PC-9 (cell line): ENCODE measurements around the gene BORCS5. TPM values are rescaled to one million over a fixed set of nuclear protein-coding genes. Genes with fewer than 3 reads are reported as not detected.

Experiments
- BruUV-seq: library from RNA; stranded (reverse); fragments of 400-500 nt; replicated peaks from 2 replicates; lab custom pipeline; 2021; lab: Mats Ljungman, UMichigan
- CTCF ChIA-PET: fragments of 300-600 bp; sonication (Branson Sonifier 250); formaldehyde crosslinking; loops from one replicate; lab custom pipeline; 2022; ENCODE audit warnings: antibody characterized with exemption; lab: Charles Lee
- POLR2A ChIA-PET: fragments of 300-600 bp; sonication (Branson Sonifier 250); formaldehyde crosslinking; loops from one replicate; lab custom pipeline; 2022; ENCODE audit warnings: antibody characterized with exemption; ENCODE audit not compliant: unreplicated experiment; lab: Charles Lee
- DNase-seq, 2 experiments: peaks; one replicate each; pipeline versions ENCODE4 v3.0.0 to v3.0.0-alpha.2; 2015 to 2022; ENCODE audit warnings: mixed read lengths in 1 of 2
- H2AFZ ChIP-seq: fragments of 200-600 bp; sonication (generic); 2 replicates; pipeline ENCODE4 v1.8.1; 2017; ENCODE audit warnings: antibody characterized with exemption
- H3F3A ChIP-seq: fragments of 200-600 bp; sonication (generic); 2 replicates; pipeline ENCODE4 v1.8.1; 2017; ENCODE audit warnings: antibody characterized with exemption, mild to moderate bottlenecking, low read depth; ENCODE audit not compliant: insufficient read depth
- H3K27ac ChIP-seq: fragments of 200-600 bp; sonication (generic); 2 replicates; pipeline ENCODE4 v1.6.1; 2016; ENCODE audit warnings: mixed run types
- H3K27me3 ChIP-seq: fragments of 200-600 bp; sonication (generic); 2 replicates; pipeline ENCODE4 v1.6.1; 2016; ENCODE audit warnings: low read depth, mixed run types; ENCODE audit not compliant: insufficient read depth
- H3K36me3 ChIP-seq: fragments of 200-600 bp; sonication (generic); 2 replicates; pipeline ENCODE4 v1.6.1; 2016; ENCODE audit warnings: low read depth, mixed run types
- H3K4me1 ChIP-seq: fragments of 200-600 bp; sonication (generic); replicated peaks from 2 replicates; pipeline ENCODE4 v1.6.1; 2016; ENCODE audit warnings: mixed run types; ENCODE audit not compliant: insufficient read depth
- H3K4me2 ChIP-seq: fragments of 200-600 bp; sonication (generic); 2 replicates; pipeline ENCODE4 v1.6.1; 2017; ENCODE audit warnings: mixed run types
- H3K4me3 ChIP-seq: fragments of 200-600 bp; sonication (generic); 2 replicates; pipeline ENCODE4 v1.6.1; 2016; ENCODE audit warnings: mixed run types
- H3K79me2 ChIP-seq: fragments of 200-600 bp; sonication (generic); 2 replicates; pipeline ENCODE4 v1.6.1; 2017; ENCODE audit warnings: low read depth, mixed run types
- H3K9me2 ChIP-seq: fragments of 200-600 bp; sonication (generic); 2 replicates; pipeline ENCODE4 v1.8.1; 2017; ENCODE audit warnings: mild to moderate bottlenecking; ENCODE audit not compliant: insufficient read depth
- H3K9me3 ChIP-seq: fragments of 200-600 bp; sonication (generic); 2 replicates; pipeline ENCODE4 v1.8.1; 2016; ENCODE audit warnings: low read depth; ENCODE audit not compliant: insufficient read depth
- H4K20me1 ChIP-seq: fragments of 200-600 bp; sonication (generic); 2 replicates; pipeline ENCODE4 v1.8.1; 2017; ENCODE audit not compliant: insufficient read depth
- EZH2 ChIP-seq: fragments of 200-600 bp; sonication (generic); IDR thresholded peaks from 2 replicates; pipeline ENCODE4 v1.8.0; 2017; ENCODE audit warnings: antibody characterized with exemption, low read depth
- intact Hi-C: fragments of 100-400 bp; cut with micrococcal nuclease; formaldehyde crosslinking; loops from one replicate; pipeline ENCODE4 v1.10.0; 2022; ENCODE audit not compliant: unreplicated experiment
- total RNA-seq: library from RNA; stranded (reverse); gene quantifications from 2 replicates; pipeline ENCODE4 v1.2.3, GENCODE V29; 2021
- TF ChIP-seq, protein P1 (sequence below): fragments of 200-600 bp; sonication (generic); conservative IDR thresholded peaks from 2 replicates; pipeline ENCODE4 v1.6.1; 2017; ENCODE audit warnings: mixed run types, antibody characterized with exemption, mild to moderate bottlenecking, moderate library complexity

The BORCS5 gene
- total RNA-seq, 1 experiment from 2014 or later, result 19.7 TPM

GRCh38 chr12:12442548-12443071, 85.7 kb downstream of the BORCS5 start:
- DNase-seq, result no peak
- Histone ChIP-seq H3K27ac (no peak overlapping the region), H4K20me1 (no peaks in the 10 kb centered on the region), H3K9me3 (no peaks in the 10 kb centered on the region), H3K27me3 (no peaks in the 10 kb centered on the region), H3K79me2 (no peaks in the 10 kb centered on the region), H3K4me3 (no peak overlapping the region), H3K4me2 (no peak overlapping the region), H3K36me3 (no peaks in the 10 kb centered on the region), H3K4me1 (0 out of 2 replicates have a peak, but pooled peaks cover 9% of the 10 kb centered on the region), H2AFZ (no peak overlapping the region), H3F3A (no peaks in the 10 kb centered on the region), H3K9me2 (no peaks in the 10 kb centered on the region)
- POLR2A ChIA-PET, result no interaction called here
- TF ChIP-seq EZH2, result no peak
- TF ChIP-seq, protein P1, sequence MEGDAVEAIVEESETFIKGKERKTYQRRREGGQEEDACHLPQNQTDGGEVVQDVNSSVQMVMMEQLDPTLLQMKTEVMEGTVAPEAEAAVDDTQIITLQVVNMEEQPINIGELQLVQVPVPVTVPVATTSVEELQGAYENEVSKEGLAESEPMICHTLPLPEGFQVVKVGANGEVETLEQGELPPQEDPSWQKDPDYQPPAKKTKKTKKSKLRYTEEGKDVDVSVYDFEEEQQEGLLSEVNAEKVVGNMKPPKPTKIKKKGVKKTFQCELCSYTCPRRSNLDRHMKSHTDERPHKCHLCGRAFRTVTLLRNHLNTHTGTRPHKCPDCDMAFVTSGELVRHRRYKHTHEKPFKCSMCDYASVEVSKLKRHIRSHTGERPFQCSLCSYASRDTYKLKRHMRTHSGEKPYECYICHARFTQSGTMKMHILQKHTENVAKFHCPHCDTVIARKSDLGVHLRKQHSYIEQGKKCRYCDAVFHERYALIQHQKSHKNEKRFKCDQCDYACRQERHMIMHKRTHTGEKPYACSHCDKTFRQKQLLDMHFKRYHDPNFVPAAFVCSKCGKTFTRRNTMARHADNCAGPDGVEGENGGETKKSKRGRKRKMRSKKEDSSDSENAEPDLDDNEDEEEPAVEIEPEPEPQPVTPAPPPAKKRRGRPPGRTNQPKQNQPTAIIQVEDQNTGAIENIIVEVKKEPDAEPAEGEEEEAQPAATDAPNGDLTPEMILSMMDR, result no peak
- CTCF ChIA-PET, result no interaction called here
- intact Hi-C loops, result no loop called here
- BruUV-seq, result no TSS peak

- H3K36me3 ChIP-seq, result no peaks in the 10 kb centered on the region
- ChIA-PET CTCF (interaction anchor here (0.6 kb wide), 1 partner anchor 113 kb away, joined by 7 read pairs; no protein-coding TSS in a partner anchor), POLR2A (no interaction called here)
- BruUV-seq, result no TSS peak
- H3K9me3 ChIP-seq, result no peaks in the 10 kb centered on the region
- TF ChIP-seq, protein P1, result no peak
- no peaks in the 10 kb centered on the region for H3K9me2 ChIP-seq
- no peak overlapping the region for H3K4me2 ChIP-seq
- no peaks in the 10 kb centered on the region for H3K79me2 ChIP-seq
- H3K4me1 ChIP-seq, result 0 out of 2 replicates have a peak, but pooled peaks cover 9% of the 10 kb centered on the region
- intact Hi-C loops, result no loop called here
- no peak overlapping the region for H3K27ac ChIP-seq
- H3F3A ChIP-seq, result no peaks in the 10 kb centered on the region
- no peaks in the 10 kb centered on the region for H3K27me3 ChIP-seq
- no peak overlapping the region for H3K4me3 ChIP-seq
- H2AFZ ChIP-seq, result no peak overlapping the region
- DNase-seq, result no peak
- H4K20me1 ChIP-seq, result no peaks in the 10 kb centered on the region
Measured at GRCh38 chr12:12443431-12443878, 86.6 kb downstream of the BORCS5 start.

DNA sequence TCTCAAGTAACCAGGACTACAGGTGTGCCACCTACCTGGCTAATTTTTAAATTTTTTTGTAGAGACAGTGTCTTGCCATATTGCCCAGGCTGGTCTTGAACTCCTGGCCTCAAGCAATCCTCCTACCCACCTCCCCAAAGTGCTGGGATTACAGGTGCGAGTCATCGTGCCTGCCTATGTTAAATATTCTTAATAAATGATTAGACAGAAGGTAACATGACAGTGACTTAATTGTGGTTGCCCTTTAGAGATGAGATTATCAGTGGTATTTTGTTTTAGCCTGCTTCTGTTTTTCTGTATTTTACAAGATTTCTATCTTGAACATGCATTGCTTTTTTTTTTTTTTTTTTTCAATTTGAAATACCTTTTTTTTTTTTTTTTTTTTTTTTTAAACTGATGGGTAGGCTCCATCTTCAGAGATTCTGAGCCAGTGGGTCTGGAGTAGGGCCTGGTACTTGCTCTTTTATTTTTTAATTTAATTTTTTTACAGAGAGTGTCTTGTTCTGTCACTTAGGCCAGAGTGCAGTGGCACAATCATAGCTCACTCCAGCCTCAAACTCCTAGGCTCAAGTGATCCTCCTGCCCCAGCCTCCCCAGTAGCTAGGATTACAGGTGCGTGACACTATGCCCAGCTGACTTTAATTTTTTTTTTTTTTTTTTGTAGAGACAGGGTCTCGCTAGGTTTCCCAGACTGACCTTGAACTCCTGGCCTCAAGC, 88.4 kb downstream of the BORCS5 start:
- H3K27me3 ChIP-seq, result no peaks in the 10 kb centered on the region
- intact Hi-C loops, result no loop called here
- DNase-seq, result no peak
- no peaks in the 10 kb centered on the region for H3K9me3 ChIP-seq
- H3K4me2 ChIP-seq, result no peak overlapping the region
- no TSS peak for BruUV-seq
- no peak overlapping the region for H2AFZ ChIP-seq
- no peaks in the 10 kb centered on the region for H3K9me2 ChIP-seq
- H3K4me3 ChIP-seq, result no peak overlapping the region
- CTCF ChIA-PET, result no interaction called here
- POLR2A ChIA-PET, result interaction anchor here (0.6 to 0.7 kb wide), 2 partner anchors 64 to 512 kb away, joined by 4 to 17 read pairs; no protein-coding TSS in a partner anchor
- H4K20me1 ChIP-seq, result no peaks in the 10 kb centered on the region
- H3K27ac ChIP-seq, result no peak overlapping the region
- no peaks in the 10 kb centered on the region for H3K36me3 ChIP-seq
- H3K4me1 ChIP-seq, result peaks cover 15% of the 10 kb centered on the region
- no peaks in the 10 kb centered on the region for H3K79me2 ChIP-seq
- TF ChIP-seq, protein P1, result no peak
- TF ChIP-seq EZH2, result no peak
- peaks cover 11% of the 10 kb centered on the region for H3F3A ChIP-seq
